HG03108 (cell line): ENCODE data around the gene CRYGB.
"Not testable (repeated sequence)": the region's sequence is repeated elsewhere in the genome, so short reads cannot be mapped to it uniquely, and the experiment has no call there.

Experiments
- ATAC-seq: cut with Tn5 transposase; IDR thresholded peaks from one replicate; pipeline ENCODE4 v1.9.1; 2021; ENCODE audit warnings: moderate library complexity; ENCODE audit not compliant: unreplicated experiment

The CRYGB gene

GRCh38 chr2:208118918-208119317 lies 27.0 kb downstream of the CRYGB start:
- no peak for ATAC-seq

DNA sequence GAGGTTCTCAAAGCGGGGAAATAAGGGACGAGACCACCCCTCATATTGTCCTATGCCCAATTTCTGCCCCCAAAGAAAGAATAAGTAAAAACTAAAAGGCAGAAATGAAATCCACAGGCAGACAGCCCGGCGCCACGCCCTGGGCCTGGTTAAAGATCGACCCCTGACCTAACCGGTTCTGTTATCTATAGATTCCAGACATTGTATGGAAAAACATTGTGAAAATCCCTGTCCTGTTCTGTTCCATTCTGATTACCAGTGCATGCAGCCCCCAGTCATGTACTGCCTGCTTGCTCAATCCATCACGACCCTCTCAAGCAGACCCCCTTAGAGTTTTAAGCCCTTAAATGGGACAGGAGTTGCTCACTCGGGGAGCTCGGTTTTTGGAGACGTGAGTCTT lies 28.6 kb downstream of the CRYGB start:
- ATAC-seq = not testable (repeated sequence)

- no peak for ATAC-seq
Observed at GRCh38 chr2:208112969-208113368, 33.0 kb downstream of the CRYGB start.

- not testable (repeated sequence) for ATAC-seq
Observed at GRCh38 chr2:208112273-208112745, 33.6 kb downstream of the CRYGB start.

GRCh38 chr2:208103616-208104015 lies 42.3 kb downstream of the CRYGB start:
- ATAC-seq = no peak

DNA sequence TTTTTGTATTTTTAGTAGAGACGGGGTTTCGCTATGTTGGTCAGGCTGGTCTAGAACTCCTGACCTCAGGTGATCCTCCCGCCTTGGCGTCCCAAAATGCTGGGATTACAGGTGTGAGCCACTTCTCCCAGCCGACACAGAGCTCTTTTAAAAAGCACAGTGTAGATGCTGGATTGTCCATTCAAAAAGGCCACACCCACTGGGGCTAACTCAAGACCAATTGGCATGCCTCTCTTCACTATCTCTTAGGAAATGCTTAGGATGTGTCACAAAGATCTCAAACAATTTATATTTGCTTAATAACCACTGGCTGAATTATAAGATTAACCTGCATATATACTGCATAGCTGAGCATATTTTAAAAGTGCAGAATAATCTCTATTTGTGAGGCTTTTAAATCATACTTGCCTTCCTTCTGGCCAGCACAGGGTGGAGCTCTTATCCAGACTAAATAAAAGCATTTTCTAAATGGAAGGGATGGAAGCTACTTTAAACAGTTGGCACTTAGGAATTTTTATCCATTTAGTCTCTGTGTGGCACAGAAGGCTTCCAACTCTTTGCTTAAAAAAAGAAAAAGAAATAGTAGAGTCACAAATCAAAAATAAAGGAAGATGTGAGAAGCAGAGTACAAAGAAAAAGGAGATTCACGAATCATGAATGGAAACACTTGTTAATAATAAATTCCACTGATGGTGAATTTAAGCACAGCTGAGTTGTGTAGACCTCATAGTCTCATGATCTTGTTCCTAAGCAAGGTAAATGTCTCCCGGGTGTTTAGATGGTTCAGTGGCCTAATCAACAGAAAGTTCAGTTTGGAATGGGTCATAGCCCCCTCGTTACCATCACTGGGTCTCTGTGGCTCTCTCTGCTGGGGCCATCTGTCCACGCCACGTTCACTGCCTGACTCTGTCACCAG lies 44.0 kb downstream of the CRYGB start:
- ATAC-seq = no peak

DNA sequence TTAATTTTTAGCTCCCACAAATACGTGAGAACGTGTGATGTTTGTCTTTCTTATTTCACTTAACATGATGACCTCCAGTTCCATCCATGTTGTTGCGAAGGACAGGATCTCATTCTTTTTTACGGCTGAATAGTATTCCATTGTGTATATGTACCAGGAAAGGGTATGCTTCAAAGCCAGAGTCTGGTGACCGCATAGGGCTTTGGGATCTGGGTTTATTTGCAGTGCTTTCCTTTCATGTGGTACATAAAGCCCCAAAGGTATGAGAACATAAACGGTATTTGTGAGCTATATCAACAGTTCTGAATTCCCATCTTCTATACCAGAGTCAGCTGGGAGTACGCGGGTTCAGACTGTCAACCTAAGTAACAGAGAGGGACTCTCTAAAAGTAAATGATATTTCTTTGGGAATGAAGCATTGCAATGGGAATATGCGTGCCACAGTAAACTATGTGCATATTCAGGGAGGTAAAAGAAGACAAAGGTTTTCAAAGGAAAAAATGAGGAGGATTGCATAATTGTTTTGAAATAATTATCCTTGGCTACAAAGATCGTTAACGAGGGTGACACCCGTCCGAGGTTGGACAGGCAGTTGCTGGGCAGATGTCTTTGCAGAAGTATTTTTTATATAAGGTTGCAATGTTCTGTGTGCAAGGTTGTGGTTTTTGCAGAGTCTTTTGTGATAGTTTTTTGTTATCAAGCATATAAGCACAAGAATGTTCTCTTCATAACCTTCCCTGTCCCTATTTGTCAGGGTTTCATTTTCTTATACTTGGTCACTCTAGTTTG lies 46.1 kb downstream of the CRYGB start:
- no peak for ATAC-seq

DNA sequence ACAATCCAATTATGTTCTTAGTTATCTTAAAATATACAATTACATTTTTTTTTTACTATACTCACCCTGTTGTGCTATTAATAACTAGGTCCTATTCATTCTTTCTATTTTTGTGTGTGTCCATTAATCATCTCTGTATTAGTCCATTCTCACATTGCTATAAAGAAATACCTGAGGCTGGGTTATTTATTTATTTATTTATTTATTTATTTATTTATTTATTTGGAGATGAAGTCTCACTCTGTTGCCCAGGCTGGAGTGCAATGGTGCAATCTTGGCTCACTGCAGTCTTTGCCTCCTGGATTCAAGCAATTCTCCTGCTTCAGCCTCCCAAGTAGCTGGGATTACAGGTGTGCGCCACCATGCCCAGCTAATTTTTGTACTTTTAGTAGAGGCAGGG lies 47.3 kb downstream of the CRYGB start:
- not testable (repeated sequence) for ATAC-seq

DNA sequence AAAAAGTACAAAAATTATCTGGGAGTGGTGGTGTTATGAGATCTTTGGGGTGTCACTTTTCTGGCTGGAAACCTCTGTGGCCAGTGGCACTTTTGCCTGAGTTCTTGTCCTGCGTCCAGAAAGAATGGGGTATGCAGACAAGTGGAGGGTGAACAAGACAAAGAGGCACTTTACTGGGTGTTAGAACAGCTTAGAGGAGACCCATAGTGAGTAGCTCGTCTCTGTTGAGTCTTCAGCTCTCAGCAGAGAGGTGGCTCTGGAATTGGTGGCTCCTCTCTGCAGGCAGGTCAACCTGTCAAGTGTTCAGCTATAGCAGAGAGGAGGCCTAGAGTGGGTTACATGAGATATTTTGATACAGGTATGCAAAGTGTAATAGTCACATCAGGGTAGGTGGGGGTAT lies 47.7 kb downstream of the CRYGB start:
- ATAC-seq = no peak

GRCh38 chr2:208097801-208098200 lies 48.2 kb downstream of the CRYGB start:
- no peak for ATAC-seq

- ATAC-seq = no peak
Observed at GRCh38 chr2:208097313-208097712, 48.6 kb downstream of the CRYGB start.

DNA sequence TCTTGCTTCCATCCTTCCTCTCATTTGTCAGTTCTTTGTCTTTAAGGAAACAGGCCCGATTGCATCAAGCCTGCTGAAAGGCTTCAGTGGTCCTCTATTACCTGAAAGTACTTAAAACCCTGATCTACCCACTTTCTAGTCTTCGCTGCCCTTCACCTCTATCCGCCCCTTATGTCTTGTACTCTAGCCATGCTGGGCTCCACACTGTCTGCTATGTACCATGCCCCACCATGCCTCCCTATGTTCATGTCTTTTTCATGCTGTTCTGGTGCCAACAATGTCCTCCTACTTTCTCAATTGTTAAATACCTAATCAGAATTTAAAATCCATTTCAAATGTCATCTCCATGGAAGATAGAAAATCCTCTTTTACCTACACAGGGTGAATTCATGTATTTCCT lies 49.9 kb downstream of the CRYGB start:
- ATAC-seq = no peak

DNA sequence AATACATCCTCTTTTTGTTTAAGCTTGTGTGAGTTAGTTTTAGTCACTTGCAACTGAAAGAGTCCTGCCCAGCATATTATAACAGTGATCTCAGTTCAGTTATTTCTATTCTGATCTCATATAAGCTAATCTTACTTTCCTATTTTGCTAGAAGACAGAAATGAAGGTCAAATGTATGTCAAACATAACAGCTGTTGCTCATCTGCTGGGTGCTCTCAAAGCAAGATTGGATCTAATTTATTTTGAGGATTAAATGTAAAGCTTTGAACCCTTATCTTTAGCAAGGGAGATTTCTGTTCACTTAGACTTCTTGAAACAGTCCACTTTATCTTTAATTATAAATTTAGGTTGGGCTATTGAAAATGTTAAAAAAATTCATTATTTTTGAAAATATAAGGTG lies 52.8 kb downstream of the CRYGB start:
- no peak for ATAC-seq
